M059J (cell line): Measurements from ENCODE around the gene CADM1. TPM values are rescaled to one million over a fixed set of nuclear protein-coding genes. Genes with fewer than 3 reads are reported as not detected.
A peak's percentile ranks its signal among the peaks of the same experiment; 100 is the strongest.
"Not testable (repeated sequence)": the region's sequence is repeated elsewhere in the genome, so short reads cannot be mapped to it uniquely, and the experiment has no call there.

ENCODE experiments used
- DNase-seq: peaks from one replicate; pipeline ENCODE4 v3.0.0-alpha.2; 2012; ENCODE audit warnings: low read depth
- total RNA-seq: library from RNA; depleted of rRNA; stranded (reverse); fragments of >200 nt; shearing (Covaris generic); gene quantifications from 2 replicates; pipeline ENCODE4 v1.2.3, GENCODE V29; 2014

Gene CADM1
- total RNA-seq, 1 experiment from 2014 or later: 71.9 TPM

DNA sequence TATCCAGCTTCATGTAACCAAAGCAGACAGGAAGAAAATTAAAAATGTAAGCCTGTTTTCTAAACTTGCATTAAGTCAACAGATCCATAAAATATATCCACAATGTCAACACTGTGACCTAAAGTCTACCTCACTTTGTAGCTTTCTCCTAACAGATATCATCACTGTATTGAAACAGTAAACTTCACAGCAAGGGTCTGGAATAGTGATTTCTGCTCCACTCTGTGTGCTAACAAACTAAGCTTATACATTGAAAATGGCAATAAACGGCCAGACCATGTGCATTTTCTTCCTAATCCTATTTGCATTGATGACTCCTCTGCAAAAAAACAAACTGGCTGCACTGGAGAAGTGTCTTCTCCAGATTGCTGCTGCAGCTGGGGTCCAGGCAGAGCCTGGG is 26.8 kb downstream of the CADM1 start:
- DNase-seq: no peak

DNA sequence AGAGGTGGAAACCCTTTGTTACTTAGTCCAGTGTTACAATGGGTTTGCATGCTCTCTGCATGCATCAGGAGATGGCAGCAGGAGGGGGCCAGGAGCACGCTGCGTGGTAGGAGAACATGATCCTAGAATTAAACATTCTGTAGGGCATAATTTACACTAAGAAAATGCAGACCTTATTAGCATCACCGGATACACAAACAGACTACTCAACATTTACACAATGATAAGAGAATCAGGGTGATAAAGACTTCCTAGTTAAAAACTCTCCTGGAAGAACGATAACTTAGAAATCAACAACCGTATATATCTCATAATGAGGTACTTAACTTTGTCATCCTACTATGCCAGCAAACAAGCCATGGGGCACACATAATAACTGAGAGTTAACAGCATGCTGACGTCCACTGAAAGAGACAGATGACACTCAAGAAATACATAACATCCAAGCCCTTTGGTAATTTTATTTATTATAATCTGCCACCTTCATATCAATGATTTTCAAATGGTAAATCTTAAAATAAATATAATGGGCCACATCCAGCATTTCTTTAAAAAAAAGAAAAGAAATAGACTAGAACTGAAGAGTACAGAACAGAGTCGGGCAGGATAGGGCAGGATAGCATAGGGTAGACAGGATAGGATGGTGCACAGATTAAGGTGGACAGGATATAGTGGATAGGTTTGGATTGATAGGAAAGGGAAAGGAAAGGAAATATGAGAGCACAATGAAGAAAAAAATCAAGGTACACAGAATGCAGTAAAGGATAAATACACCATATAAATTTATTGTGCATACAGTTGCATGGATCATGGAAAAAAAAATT is 27.5 kb downstream of the CADM1 start:
- DNase-seq: no peak

DNA sequence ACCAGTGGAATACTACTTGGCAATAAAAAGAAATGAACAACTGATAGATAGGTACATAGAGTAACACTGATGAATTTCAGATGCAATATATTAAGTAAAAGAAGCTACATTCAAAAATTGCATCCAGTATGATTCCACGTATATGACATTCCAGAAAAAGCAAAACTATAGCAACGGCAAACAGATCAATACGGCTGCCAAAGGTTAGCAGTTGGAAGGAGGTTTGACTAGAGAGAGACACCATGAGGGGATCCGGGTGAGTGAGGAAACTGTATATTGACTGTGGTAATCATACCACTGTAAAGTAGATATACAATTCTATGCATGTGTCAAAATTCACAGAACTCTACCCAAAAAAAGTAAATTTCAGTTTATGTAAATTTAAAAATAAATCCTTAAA is 28.7 kb downstream of the CADM1 start:
- no peak for DNase-seq

DNA sequence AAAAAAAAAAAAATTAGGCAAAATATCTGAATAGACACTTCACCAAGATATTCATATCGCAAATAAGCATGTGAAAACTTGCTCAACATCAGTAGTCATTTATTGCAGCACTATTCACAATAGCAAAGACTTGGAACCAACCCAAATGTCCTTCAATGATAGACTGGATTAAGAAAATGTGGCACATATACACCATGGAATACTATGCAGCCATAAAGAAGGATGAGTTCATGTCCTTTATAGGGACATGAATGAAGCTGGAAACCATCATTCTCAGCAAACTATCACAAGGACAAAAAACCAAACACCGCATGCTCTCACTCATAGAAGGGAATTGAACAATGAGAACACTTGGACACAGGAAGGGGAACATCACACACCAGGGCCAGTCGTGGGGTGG is 29.9 kb downstream of the CADM1 start:
- not testable (repeated sequence) for DNase-seq

DNA sequence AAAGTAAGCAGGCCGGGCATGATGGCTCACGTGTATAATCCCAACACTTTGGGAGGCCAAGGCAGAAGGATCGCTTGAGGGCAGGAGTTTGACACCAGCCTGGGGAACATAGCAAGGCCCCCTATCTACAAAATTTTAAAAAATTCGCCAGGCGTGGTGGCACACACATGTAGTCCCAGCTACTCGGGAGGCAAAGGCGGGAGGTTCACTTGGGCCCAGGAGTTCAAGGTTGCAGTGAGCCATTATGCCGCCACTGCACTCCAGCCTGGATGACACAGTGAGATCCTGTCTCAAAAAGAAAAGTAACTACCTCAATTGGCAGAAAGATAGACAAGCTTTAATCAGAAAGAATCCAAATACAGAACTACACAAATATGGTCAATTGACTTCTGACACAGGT is 31.0 kb downstream of the CADM1 start:
- no peak for DNase-seq

DNA sequence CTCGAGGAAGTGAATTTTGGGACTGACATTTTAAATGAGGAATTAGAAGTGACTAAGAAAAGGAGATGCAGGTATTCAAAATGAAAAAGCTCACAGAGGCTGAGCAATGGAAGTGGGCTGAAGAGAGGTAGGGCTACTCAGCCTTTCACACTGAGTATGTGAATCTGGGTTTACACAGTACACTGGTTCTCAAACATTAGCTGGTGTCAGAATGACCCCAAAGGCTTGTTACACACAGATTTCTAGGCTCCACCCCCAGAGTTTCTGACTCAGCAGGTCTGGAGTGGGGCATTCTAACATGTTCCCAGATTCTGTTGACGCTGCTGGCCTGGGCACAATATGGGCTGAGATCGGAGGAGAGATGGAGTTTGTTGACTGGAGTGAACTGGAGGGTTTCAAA is 32.8 kb downstream of the CADM1 start:
- peak; percentile 59 for DNase-seq

DNA sequence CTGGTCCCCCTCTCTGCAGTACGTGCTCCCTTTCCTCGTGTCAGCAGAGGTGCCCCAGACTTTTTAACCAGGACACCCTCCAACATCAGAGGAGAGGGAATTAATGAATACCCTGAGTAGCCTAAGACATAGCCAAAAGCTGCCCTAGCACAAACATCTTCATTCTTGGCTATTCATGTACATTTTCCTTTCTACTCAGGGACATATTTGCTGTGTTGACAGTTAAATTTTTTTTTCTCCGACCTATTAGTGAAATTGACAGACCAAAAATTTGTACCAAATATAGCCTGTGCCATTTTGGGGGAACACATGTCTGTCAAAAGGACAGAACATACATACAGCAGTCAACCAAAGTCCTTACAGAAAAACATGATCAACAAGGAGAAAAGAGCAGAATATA is 33.3 kb downstream of the CADM1 start:
- no peak for DNase-seq

DNA sequence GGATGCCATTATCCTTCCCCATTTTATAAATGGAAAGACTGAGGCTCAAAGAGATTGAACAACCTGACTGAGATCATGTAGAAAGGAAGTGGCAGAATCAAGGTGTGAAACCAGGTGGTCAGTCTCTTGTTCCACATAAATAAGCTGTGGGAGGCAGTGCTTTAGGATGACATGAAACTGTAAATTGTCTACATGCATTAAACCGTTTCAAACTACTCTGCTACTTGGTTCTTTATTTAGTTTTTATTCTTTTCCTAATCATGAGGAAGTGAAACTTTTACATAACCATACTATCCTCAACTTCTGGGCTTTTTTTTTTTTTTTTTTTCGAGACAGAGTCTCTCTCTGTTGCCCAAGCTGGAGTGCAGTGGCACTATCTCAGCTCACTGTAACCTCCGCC is 34.9 kb downstream of the CADM1 start:
- DNase-seq: no peak

DNA sequence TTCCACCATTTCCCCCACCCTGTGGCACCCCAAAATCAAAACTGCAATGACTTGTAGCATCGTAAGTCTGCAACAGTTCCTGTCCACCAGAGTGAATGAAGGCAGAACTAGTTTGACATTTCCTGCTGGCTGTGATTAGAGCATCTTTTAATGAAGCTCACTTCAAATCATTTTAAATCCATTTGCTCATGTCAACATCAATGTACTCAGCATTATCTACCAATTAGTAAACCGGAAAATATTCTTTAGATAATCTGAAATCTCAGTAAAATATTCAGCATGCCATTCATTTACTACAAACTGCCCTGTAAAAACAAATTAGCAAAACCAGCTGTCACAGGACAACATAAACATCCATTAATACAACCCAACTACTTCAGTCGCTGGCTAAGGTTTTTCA is 38.1 kb downstream of the CADM1 start:
- no peak for DNase-seq

DNA sequence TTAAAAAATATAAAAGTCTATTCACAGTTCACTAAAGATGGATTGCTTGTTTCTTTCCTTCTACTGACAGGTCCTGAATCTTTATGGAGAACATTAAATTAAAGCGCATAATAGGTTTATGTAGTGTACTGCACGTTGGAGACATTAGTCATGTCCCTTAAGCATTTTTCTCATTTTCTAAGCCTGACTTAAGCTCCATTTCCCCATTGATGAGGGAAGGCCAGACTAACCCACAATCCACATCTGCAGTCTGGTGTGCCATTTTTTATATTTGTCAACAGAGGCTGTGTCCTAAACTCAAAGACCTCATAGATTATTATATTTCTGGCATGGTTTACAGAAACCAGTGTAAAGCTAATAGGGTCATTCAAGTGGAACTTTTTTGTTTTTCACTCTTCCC is 39.9 kb downstream of the CADM1 start:
- peak; percentile 63 for DNase-seq

DNA sequence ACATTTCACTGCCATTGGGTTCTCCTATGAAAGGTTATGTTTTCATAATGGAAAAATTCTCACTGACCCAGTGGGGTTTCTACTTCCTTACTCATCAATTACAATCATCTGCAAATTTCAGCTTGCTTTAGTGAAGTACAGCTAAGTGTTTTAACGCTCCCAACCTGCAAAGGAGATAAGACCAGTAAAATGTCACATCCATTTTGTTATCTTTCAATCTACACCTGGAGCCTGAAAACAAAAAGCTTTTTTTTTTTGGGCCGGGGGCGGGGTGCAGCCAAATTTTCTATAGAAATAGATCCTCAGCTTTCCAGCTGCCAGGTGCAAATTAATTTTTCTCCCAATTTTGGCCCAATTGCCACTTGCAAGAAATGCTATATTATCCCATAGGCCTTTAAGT is 40.6 kb downstream of the CADM1 start:
- no peak for DNase-seq

DNA sequence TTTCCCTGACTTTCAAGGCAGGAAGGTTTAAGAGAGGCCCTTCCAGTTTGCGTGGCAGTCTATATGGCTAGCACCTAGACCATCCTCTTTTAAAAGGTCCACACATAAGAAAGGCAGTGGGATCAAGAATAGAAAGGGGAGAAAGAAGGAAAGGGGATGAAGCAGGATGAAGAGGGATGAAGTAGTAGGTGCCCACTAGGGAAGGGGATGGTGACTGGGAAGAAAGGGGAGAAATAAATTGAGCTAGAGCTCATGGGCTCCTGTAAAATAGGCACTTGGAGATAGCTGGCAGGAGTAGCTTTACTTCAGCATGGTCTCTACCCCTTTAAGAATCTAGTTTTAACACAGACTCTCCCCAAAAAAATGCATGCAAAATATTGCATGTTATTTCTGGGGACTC is 41.5 kb downstream of the CADM1 start:
- no peak for DNase-seq

DNA sequence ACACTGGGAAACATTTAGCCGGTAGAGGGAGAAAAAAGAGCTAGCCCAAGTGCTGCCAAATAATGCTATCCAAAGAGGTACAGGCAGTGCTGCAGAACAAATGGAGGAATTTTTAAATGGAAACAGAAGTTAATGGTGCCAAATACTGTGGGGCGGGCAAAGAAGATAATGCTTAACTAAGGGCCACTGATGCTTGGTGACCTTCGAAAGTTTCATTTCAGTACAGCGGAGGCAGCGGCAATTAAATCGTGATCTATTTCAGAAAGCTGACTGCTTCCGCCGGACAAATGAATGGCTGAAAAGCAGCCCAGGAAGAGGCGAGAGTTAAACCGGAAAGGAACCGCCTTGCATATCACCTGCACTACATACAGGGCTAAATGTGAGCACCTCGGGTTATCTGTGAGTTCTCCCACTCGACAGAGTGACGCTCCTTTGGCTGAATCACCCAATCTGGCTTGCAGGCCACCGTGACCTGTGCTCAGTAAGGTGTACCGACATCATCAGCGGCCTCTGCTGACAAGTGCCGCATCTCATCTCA is 42.1 kb downstream of the CADM1 start:
- no peak for DNase-seq

DNA sequence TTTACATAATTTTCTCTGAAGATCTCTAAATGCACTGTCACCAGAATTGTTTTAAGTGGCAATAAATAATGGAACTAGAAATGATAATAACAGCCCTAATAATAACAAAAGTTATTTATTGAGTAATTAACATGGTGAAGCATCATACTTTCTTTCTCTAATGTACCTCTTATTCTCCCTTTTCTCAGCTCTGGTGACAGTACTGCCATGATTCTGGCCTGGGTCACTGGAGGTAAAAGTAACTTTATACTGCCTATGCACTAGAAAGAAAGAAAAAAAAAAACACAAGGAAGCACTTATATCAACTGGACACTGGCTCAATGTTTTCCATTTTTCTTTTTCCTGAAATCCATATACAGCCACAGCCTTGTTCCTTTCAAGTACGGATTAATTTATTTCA is 43.7 kb downstream of the CADM1 start:
- DNase-seq: no peak

DNA sequence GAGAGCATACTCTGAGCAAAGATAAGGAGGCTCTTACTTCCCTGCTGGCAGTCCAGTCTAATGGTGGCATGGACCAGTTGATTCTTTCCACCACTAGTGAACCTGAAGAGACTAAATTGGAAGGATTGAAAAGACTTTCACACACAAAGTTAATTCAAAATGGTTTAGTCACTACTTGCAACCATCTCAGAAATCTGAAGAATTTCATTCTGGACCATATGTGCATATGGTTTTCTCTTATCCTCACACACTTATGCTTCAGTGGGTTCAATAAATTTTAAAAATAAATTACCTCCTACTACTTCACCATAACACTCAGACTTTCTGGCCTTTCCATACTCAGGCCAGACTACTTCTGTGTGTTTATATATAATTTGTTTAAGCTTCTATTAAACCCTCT is 44.7 kb downstream of the CADM1 start:
- DNase-seq: peak; percentile 44

DNA sequence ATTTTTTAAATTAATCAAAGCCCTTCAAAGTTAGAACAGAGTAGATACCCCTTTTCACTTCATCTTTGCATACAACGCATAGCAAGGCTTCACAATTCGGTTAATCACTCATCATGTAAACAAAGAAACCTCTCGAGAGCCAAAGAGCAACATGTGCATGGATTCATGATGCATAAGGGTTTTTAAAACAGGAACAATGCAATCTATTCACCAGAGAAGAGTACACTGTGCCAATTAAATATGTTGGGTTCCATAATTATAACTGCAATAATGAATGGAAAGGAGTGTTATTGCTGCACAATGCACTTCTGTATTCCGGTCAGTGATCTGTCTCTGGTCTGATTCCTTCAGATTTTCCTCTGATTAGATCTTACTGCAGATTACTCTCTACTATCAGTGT is 45.3 kb downstream of the CADM1 start:
- peak; percentile 8 for DNase-seq

DNA sequence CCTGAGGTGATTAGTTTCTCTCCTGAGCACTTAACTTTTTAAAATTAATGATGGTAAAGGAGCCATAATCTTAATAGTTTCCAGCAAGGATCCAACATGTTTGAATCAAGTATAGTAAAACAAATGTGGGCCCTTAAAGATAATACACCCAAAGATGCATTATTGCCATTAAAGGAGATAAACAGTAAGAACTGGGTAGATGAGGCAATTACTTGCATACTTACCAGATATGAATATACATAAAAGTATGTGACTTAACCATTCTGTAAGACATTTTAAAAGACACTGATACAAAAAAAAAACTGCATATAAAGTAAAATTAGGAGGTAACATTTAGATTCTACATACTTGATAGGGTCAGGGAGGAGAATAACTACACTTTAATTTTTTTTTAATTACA is 48.2 kb downstream of the CADM1 start:
- no peak for DNase-seq

DNA sequence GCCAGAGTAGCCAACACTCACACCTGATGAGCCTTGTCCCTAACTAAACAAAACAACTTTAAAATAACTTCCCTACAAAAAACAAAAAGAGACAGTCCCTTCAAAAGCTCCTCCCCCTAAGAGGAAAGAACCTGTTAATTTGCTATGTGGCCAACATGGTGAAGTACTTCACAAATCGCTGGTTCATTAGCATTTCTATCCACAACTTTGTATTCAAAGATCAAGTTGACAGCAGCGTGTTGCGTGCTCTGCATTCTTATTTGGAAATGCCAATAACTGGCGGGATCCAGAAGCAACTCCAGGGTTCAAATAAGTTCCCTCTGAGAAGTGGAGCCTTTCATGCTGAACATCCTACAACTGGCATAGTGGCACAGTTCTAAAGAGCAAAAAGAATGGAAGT is 48.6 kb downstream of the CADM1 start:
- no peak for DNase-seq

DNA sequence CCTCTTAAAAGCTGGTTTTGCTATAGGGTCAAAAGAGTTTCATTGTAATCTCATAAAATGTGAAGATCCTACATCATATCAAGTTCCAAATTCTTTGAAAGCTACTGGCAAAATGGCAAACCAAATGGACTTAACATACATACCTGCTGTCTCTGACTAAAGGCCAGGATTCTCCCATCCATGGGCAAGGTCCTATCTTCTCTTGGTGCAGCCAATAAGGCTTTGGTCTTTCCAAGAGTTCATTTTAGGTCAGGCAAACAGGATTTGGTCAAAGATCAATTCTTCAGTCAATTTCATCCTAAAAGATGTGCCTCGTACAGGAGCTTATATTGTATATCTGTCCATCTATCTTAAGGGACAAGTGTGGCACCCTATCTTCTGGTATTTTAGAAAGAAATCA is 49.7 kb downstream of the CADM1 start:
- no peak for DNase-seq

DNA sequence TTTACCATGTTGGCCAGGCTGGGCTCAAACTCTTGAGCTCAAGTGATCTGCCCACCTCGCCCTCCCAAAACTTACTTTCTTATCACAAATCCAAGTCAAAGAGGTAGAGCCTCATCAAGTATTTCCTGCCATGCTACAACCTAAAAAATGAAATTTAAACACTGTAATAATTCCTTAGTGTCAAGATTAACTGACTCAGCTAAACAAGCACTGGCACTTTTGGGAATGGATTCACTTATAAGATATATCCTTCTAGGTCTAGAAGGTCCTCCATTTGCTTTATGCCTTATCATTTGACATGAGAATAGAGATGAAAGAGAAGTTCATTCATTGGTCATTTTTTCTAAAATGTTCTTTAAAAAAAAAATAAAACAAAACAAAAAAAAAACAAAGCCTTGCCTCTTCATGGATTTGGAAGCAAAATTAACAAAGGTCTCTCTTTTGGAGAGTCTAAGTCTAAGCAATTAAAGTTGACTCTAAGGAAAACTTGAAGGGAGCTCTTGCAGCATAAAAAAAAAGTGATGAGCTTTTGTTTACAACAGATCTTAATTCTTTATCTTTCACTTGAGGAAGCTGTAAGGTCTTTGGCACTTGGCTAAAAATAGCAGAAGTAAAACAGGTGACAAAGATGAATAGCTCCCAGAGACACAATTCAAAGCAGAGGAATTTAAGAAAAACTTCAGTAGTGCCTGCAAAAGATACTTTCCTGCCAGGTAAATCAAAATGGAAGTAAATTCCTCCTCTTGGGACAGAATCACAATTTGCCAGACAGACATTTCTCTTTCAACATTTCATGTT is 50.3 kb downstream of the CADM1 start:
- DNase-seq: no peak

DNA sequence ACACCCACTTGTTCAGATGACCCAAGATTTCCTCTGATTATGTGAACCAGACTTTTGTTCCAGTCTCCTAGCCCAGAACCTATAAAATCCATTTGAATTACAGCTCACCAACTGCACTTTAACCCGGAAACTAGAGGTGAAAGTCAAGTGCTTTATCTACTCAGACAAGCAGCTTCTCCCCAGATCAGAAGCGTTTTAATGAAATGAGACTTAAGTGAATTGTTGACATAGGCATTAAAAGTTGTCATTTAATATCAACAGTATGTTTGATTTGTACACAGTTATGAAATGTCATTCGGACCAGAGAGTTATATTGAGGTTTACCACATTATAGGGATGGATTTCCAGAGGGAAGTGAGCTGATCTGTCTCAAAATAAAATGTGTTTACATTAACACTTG is 52.0 kb downstream of the CADM1 start:
- peak; percentile 41 for DNase-seq

DNA sequence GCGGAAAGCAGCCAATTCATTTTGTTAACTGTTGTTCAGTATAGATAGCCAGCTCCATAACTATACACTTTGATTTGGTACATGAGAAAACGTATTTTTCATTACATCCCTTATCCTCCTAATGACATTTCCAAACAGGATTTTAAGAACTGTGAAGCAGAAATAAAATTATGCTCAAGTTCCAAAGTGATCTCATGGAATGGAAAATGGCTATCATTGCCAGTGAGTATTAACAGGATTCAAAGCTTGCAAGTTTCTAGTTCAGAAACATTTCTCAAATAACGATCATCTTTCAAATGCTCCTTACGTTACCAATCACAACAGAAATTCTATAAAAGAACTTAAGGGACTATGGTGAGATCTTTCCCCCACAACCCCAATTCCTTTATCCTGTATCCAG is 53.7 kb downstream of the CADM1 start:
- DNase-seq: no peak

DNA sequence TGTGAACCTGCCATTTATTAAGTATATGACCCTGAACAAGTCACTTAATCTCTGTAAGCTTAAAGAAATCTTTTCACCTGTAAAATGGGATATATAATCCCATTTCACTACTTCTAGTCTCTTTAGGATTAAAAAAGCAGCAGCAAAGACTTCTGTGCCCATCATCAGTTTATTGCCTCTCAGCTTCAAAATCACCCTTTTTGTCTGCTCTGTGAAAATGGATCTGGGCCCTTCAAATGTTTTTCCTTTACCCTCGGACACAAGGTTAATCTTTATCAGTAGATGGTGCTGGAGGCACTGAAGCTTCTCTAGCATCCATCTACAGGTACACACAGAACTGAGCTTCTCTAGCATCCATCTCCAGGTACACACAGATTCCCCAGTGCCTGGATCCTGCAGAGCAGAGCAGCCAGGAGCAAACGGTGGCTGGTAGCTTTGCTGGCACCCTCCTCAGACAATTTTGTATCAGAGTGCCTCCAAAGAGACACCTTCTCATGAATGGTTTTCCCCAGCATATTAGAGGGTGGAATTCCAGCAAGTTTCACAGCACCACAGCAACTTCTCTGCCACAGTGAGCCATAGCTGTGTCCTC is 56.8 kb downstream of the CADM1 start:
- DNase-seq: no peak
